ENCODE data around the gene PHF21A. TPM values are rescaled to one million over a fixed set of nuclear protein-coding genes. Genes with fewer than 3 reads are reported as not detected.

The PHF21A gene
- total RNA-seq, 2 donors from 2014 or later, result 47.2 to 53.9 TPM

- H3K27ac Mint-ChIP-seq, result no peak overlapping the region
- no peaks in the 10 kb centered on the region for H3K9me3 Mint-ChIP-seq
- H3K4me1 Mint-ChIP-seq, result peaks cover 13% of the 10 kb centered on the region
These were observed 216.2 kb downstream of the PHF21A start for GRCh38 chr11:45905095-45905494.

GRCh38 chr11:45904309-45904915 lies 216.8 kb downstream of the PHF21A start:
- Histone ChIP-seq H3K9ac (ENCODE audit: extremely low read depth, low read length, poor library complexity, severe bottlenecking) (no peak overlapping the region), H3K36me3 (ENCODE audit: control insufficient read depth, insufficient read depth, low read length) (no peaks in the 10 kb centered on the region)
- no peak overlapping the region for H3K27ac Mint-ChIP-seq

More at GRCh38 chr11:45905095-45905494, 216.2 kb downstream of the PHF21A start:
- Histone ChIP-seq H3K9ac (ENCODE audit: extremely low read depth, low read length, poor library complexity, severe bottlenecking) (no peak overlapping the region), H3K36me3 (ENCODE audit: control insufficient read depth, insufficient read depth, low read length) (no peaks in the 10 kb centered on the region), H3K9me3 (ENCODE audit: control insufficient read depth, low read length) (no peaks in the 10 kb centered on the region), H3K27me3 (ENCODE audit: control insufficient read depth, insufficient read depth, low read length, poor library complexity, severe bottlenecking) (peaks cover 15% of the 10 kb centered on the region), H3K4me3 (ENCODE audit: low read length) (no peak overlapping the region), H3K4me1 (ENCODE audit: control insufficient read depth, insufficient read depth, low read length) (no peaks in the 10 kb centered on the region), H3K27ac (ENCODE audit: low read depth, low read length) (no peak overlapping the region)
- WGBS, 2 experiments (ENCODE audit: insufficient coverage in 1 of 2, insufficient read length in 1 of 2), result 94 to 97% methylated on average over 17 to 19 of the region's 19 CpGs
- H3K27me3 Mint-ChIP-seq (ENCODE audit: insufficient read depth), result peaks cover 16% of the 10 kb centered on the region
- TF ChIP-seq CTCF (conservative IDR thresholded peaks at IDR 0.05), result no peak
- H3K36me3 Mint-ChIP-seq (ENCODE audit: low read depth), result peaks cover 14% of the 10 kb centered on the region
- DNase-seq, result no peak
- no peak overlapping the region for H3K4me3 Mint-ChIP-seq

GRCh38 chr11:45902452-45903380 lies 218.5 kb downstream of the PHF21A start:
- WGBS, 2 experiments (ENCODE audit: insufficient coverage in 1 of 2, insufficient read length in 1 of 2), result 94 to 95% methylated on average over 35 to 56 of the region's 56 CpGs
- no peak overlapping the region for H3K27ac Mint-ChIP-seq
- H3K36me3 Mint-ChIP-seq (ENCODE audit: low read depth), result peaks cover 14% of the 10 kb centered on the region
- H3K9me3 ChIP-seq (ENCODE audit: control insufficient read depth, low read length), result no peaks in the 10 kb centered on the region
- no peak overlapping the region for H3K9ac ChIP-seq (ENCODE audit: extremely low read depth, low read length, poor library complexity, severe bottlenecking)
- H3K36me3 ChIP-seq (ENCODE audit: control insufficient read depth, insufficient read depth, low read length), result no peaks in the 10 kb centered on the region
- peaks cover 23% of the 10 kb centered on the region for H3K27me3 ChIP-seq (ENCODE audit: control insufficient read depth, insufficient read depth, low read length, poor library complexity, severe bottlenecking)
- TF ChIP-seq CTCF (conservative IDR thresholded peaks at IDR 0.05), result no peak
- DNase-seq, result no peak
- H3K4me1 ChIP-seq (ENCODE audit: control insufficient read depth, insufficient read depth, low read length), result no peaks in the 10 kb centered on the region
- H3K27ac ChIP-seq (ENCODE audit: low read depth, low read length), result no peak overlapping the region
- no peak overlapping the region for H3K4me3 ChIP-seq (ENCODE audit: low read length)
- peaks cover 18% of the 10 kb centered on the region for H3K27me3 Mint-ChIP-seq (ENCODE audit: insufficient read depth)
- H3K9me3 Mint-ChIP-seq, result no peaks in the 10 kb centered on the region
- H3K4me1 Mint-ChIP-seq, result peaks cover 13% of the 10 kb centered on the region
- H3K4me3 Mint-ChIP-seq, result no peak overlapping the region

More at GRCh38 chr11:45904309-45904915, 216.8 kb downstream of the PHF21A start:
- no peak for DNase-seq
- Mint-ChIP-seq H3K9me3 (no peaks in the 10 kb centered on the region), H3K27me3 (ENCODE audit: insufficient read depth) (peaks cover 16% of the 10 kb centered on the region), H3K4me3 (no peak overlapping the region), H3K4me1 (peaks cover 13% of the 10 kb centered on the region), H3K36me3 (ENCODE audit: low read depth) (peaks cover 14% of the 10 kb centered on the region)
- H3K9me3 ChIP-seq (ENCODE audit: control insufficient read depth, low read length), result no peaks in the 10 kb centered on the region
- H3K27me3 ChIP-seq (ENCODE audit: control insufficient read depth, insufficient read depth, low read length, poor library complexity, severe bottlenecking), result peaks cover 15% of the 10 kb centered on the region
- H3K27ac ChIP-seq (ENCODE audit: low read depth, low read length), result no peak overlapping the region
- no peaks in the 10 kb centered on the region for H3K4me1 ChIP-seq (ENCODE audit: control insufficient read depth, insufficient read depth, low read length)
- no peak for TF ChIP-seq CTCF (conservative IDR thresholded peaks at IDR 0.05)
- WGBS, 2 experiments (ENCODE audit: insufficient coverage in 1 of 2, insufficient read length in 1 of 2), result 89 to 96% methylated on average over 6 to 15 of the region's 15 CpGs
- H3K4me3 ChIP-seq (ENCODE audit: low read length), result no peak overlapping the region
